Muscle of leg (tissue), 11 donors: ENCODE measurements around the gene GPA33. TPM values are rescaled to one million over a fixed set of nuclear protein-coding genes. Genes with fewer than 3 reads are reported as not detected.

Experiments used
- DNase-seq: peaks from one replicate; pipeline ENCODE4 v3.0.0; 2013
- H3K27ac ChIP-seq: one replicate; pipeline ENCODE4 v1.5.1; 2013; ENCODE audit warnings: mild to moderate bottlenecking, low read length, control low read depth
- H3K27me3 ChIP-seq: one replicate; pipeline ENCODE4 v1.6.1; 2013; ENCODE audit warnings: low read length; ENCODE audit not compliant: control insufficient read depth, insufficient read depth
- H3K36me3 ChIP-seq: one replicate; pipeline ENCODE4 v1.6.1; 2013; ENCODE audit warnings: low read length; ENCODE audit not compliant: control insufficient read depth, insufficient read depth
- H3K4me1 ChIP-seq: one replicate; pipeline ENCODE4 v1.6.1; 2013; ENCODE audit warnings: low read length; ENCODE audit not compliant: control insufficient read depth, insufficient read depth
- H3K4me3 ChIP-seq: one replicate; pipeline ENCODE4 v1.5.1; 2013; ENCODE audit warnings: low read length, control low read depth
- H3K9me3 ChIP-seq: replicated peaks from 2 replicates; pipeline ENCODE4 v1.6.1; 2013; ENCODE audit warnings: low read depth, low read length; ENCODE audit not compliant: control insufficient read depth
- WGBS: methylation state at CpG from one replicate; pipeline ENCODE4 v1.1.5; 2013; ENCODE audit warnings: missing lambda C conversion rate; ENCODE audit not compliant: insufficient coverage; 5-methylcytosine and 5-hydroxymethylcytosine counted together
- polyA plus RNA-seq, 8 donors: library from polyadenylated mRNA; unstranded; fragments of 120-200 nt; gene quantifications; one replicate each; pipeline versions ENCODE4 v1.2.1 to v1.2.3, GENCODE V29; 2013; ENCODE audit warnings: inconsistent platforms in 1 of 8, low replicate concordance in 1 of 8; ENCODE audit not compliant: insufficient read length in 8 of 8, insufficient read depth in 1 of 8
- total RNA-seq: library from RNA; stranded (reverse); fragments of 120-200 nt; gene quantifications from one replicate; pipeline ENCODE4 v1.2.4, GENCODE V29; 2013

The GPA33 gene
- total and polyA plus RNA-seq, 9 donors, result 0.04 to 3.7 (median 0.11) TPM; not detected in 1

DNA sequence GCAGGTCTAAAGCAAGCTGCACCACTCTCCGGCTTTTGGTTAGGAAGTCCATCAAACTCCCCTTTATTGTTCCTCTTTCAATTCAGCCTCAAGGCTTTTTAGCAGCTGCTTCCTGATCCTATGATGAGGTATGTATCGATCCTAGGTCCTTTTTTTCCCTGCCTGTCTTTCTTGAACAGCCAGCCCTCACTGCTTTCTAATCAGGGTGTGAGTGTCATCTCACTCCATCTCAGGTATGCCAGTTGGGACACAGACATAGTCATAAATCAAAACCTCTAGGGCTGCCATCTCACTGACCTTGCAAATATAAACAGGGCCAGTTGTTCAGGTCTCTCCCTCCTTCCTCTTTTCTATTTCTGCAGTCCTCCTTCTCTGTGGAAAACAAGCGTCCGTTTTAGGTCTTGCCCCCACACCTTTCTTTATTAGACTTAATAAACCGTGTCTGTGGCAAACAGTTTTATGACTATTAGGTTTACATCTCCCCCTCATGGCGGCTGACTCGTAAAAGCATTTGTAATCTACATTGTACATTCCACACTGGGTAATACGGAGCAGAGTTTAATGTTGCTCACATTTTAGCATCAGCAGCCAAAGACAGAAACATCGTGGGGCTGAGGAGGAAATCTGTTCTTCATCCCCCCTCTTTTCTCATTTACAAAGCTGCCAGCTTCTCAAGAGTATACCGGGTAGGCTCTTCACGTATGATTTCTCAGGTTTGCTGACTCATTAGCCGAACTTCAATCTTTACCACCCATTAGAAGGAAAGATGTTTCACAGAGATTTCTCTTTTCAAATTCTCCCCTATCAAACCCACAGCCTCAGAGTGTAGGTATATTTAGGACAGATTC is 15.3 kb upstream of the GPA33 start:
- 0% methylated on average over 3 of the region's 12 CpGs for WGBS
- DNase-seq, result peak; percentile 51
- Histone ChIP-seq H3K4me3 (no peak overlapping the region), H3K27ac (peak overlapping the region; percentile 75), H3K4me1 (peaks cover 17% of the 10 kb centered on the region), H3K9me3 (no peaks in the 10 kb centered on the region), H3K36me3 (peaks cover 9% of the 10 kb centered on the region), H3K27me3 (no peaks in the 10 kb centered on the region)

DNA sequence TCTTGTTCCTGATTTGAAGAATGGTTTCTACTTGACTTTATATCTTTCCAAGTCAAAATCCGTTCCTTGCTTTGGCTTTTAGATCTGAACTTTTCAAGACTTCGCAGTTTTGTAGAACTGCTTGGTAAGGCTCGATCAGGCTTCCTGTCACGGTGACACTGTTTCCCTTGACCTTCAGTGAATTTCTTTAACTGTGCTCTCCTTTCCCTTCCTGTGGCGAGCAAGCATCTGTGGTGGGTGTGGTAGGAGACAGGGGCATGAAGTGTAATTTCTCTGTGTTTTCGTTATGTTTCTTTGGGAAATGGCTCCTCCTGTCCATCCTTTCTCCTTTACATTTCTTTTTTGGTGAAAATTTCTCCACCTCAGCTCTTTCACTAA is 14.1 kb upstream of the GPA33 start:
- H3K36me3 ChIP-seq, result peaks cover 11% of the 10 kb centered on the region
- H3K27ac ChIP-seq, result peak overlapping the region; percentile 33
- no peaks in the 10 kb centered on the region for H3K9me3 ChIP-seq
- peaks cover 17% of the 10 kb centered on the region for H3K4me1 ChIP-seq
- H3K4me3 ChIP-seq, result no peak overlapping the region
- H3K27me3 ChIP-seq, result no peaks in the 10 kb centered on the region
- DNase-seq, result peak; percentile 21
- 77% methylated on average over 2 of the region's 6 CpGs for WGBS

DNA sequence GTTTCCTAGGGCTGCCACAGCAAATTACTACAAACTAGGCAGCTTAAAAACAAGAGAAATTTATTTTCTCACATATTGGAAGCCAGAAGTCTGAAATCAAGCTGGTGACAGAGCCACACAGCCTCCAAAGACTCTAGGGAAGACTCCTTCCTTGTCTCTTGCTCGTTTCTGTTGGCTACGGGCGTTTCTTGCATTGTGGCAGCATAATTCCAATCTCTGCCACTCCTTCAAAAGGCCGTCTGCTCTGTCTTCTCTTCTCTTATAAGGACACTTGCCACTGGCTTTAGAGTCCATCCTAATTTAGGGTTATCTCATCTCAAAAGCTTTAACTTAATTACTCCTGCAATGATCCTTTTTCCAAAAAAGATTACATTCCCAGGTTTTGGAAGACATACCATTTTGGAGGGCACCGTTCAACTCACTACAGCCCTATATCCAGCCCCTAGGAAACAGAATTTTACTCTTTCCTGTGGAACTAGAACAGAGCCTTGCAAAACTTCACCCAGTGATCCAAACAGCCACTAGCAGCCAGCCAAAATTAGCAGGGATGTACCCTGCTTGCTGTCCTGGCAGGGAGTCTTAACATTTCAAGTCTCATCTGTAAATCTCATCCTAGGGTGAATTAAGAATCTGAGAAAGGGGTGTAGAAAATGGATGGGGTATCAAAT is 12.9 kb upstream of the GPA33 start:
- Histone ChIP-seq H3K36me3 (peaks cover 11% of the 10 kb centered on the region), H3K27me3 (no peaks in the 10 kb centered on the region), H3K4me3 (no peak overlapping the region), H3K4me1 (peaks cover 13% of the 10 kb centered on the region), H3K9me3 (no peaks in the 10 kb centered on the region), H3K27ac (peak overlapping the region; percentile 33)
- DNase-seq, result no peak
- WGBS, result 53% methylated on average over 4 of the region's 5 CpGs

DNA sequence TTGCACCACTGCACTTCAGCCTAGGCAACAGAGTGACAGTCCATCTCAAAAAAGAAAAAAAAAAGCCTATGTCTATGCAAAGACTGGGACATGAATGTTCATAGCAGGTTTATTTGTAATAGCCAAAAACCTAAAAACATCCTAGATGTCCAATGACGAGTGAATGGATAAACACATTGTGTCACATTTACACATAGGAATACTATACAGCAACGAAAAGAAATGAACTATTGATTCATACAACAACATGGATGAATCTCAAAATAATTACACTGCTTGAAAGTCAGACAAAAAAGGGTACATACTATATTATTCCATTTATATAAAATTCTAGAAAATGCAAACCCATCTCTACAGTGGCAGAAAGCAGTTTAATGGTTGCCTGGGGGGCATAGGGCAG is 11.6 kb upstream of the GPA33 start:
- Histone ChIP-seq H3K4me1 (peaks cover 13% of the 10 kb centered on the region), H3K9me3 (no peaks in the 10 kb centered on the region), H3K27me3 (no peaks in the 10 kb centered on the region), H3K4me3 (no peak overlapping the region), H3K27ac (no peak overlapping the region), H3K36me3 (peaks cover 8% of the 10 kb centered on the region)
- no CpG with 5 or more reads among the region's 2 CpGs for WGBS
- DNase-seq, result no peak

DNA sequence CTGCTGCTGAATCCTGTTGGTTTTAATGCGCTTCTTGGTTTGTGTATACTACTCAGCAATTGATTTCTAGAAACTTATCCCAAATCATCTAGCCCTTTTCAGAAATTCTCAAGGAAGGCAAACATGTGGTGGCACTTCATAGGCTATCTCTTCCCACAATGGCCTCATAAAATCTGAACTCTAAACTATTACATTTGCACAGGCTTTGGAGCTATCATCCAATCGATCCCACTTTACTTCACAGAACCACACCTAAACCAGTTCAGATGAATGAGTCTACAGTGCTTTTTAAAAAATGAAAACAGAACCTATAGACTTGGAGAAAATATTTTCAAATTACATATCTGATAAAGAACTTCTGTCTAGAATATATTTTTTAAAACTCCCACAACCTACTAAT is 10.6 kb upstream of the GPA33 start:
- Histone ChIP-seq H3K27me3 (no peaks in the 10 kb centered on the region), H3K27ac (no peak overlapping the region), H3K36me3 (peaks cover 8% of the 10 kb centered on the region), H3K9me3 (no peaks in the 10 kb centered on the region), H3K4me3 (no peak overlapping the region), H3K4me1 (peaks cover 12% of the 10 kb centered on the region)
- 100% methylated on average over 1 of the region's 2 CpGs for WGBS
- no peak for DNase-seq

DNA sequence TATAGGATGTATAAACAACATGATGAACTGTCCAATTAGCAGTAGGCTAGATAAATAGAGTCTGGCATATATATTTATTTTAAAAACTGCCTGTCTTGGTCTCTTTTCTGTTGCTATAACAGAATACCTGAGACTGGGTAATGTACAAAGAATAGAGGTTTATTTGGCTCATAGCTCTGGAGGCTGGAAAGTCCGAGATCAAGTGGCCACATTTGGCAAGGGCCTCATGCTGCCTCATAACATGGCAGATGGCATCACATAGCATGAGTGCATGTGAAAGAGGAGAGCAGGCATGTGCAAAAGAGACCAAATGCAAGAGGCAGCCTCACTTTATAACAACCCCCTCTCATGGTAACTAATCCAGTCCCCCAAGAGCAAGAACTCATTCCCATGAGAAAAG is 9.7 kb upstream of the GPA33 start:
- H3K4me3 ChIP-seq, result no peak overlapping the region
- no peak overlapping the region for H3K27ac ChIP-seq
- no peak for DNase-seq
- H3K36me3 ChIP-seq, result peaks cover 8% of the 10 kb centered on the region
- H3K9me3 ChIP-seq, result no peaks in the 10 kb centered on the region
- H3K27me3 ChIP-seq, result no peaks in the 10 kb centered on the region
- peaks cover 10% of the 10 kb centered on the region for H3K4me1 ChIP-seq
- WGBS, result 100% methylated on average over 1 of the region's 1 CpG

DNA sequence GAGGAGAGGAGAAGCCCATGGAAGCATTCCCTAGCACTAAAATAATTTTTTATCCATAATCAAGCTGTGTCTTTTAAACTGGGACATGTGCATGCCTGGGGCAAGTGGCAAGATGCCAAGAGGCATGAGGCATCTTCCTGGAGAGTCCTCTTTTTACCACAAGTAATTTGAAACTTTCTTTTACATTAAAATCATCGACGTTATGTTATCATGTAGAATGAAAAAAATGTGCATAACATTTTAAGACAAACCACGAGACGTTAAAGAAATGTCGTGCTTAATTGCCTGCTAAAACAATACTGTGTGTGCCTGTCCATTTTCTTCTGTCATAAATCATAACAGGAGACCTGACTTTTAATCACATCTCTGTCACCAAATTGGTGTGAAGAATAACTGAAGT is 5.2 kb upstream of the GPA33 start:
- H3K27me3 ChIP-seq, result no peaks in the 10 kb centered on the region
- H3K9me3 ChIP-seq, result no peaks in the 10 kb centered on the region
- DNase-seq, result no peak
- H3K36me3 ChIP-seq, result peaks cover 5% of the 10 kb centered on the region
- WGBS, result no CpG with 5 or more reads among the region's 5 CpGs
- peak overlapping the region; percentile 93 for H3K27ac ChIP-seq
- H3K4me3 ChIP-seq, result peak overlapping the region; percentile 55
- peaks cover 22% of the 10 kb centered on the region for H3K4me1 ChIP-seq

DNA sequence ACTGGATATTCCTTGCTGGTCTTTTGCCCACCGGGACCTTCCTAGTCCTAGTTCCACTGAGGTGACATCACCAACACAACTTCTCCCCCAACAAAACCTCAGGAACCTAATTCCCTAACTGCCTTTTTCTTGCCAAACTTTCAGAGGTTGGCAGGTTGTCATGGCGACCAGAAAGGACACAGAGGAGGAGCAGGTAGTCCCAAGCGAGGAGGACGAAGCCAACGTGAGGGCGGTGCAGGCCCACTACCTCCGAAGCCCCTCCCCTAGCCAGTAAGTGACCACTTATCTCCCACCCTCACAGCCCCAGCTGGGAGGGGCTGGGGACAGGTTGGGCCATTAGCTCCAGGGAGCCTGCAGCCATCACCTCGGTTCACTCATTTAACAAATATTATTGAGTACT is 4.5 kb upstream of the GPA33 start:
- H3K9me3 ChIP-seq, result no peaks in the 10 kb centered on the region
- DNase-seq, result peak; percentile 18
- WGBS, result 80% methylated on average over 2 of the region's 8 CpGs
- peak overlapping the region; percentile 93 for H3K27ac ChIP-seq
- peak overlapping the region; percentile 55 for H3K4me3 ChIP-seq
- peaks cover 25% of the 10 kb centered on the region for H3K4me1 ChIP-seq
- no peaks in the 10 kb centered on the region for H3K27me3 ChIP-seq
- H3K36me3 ChIP-seq, result no peaks in the 10 kb centered on the region

DNA sequence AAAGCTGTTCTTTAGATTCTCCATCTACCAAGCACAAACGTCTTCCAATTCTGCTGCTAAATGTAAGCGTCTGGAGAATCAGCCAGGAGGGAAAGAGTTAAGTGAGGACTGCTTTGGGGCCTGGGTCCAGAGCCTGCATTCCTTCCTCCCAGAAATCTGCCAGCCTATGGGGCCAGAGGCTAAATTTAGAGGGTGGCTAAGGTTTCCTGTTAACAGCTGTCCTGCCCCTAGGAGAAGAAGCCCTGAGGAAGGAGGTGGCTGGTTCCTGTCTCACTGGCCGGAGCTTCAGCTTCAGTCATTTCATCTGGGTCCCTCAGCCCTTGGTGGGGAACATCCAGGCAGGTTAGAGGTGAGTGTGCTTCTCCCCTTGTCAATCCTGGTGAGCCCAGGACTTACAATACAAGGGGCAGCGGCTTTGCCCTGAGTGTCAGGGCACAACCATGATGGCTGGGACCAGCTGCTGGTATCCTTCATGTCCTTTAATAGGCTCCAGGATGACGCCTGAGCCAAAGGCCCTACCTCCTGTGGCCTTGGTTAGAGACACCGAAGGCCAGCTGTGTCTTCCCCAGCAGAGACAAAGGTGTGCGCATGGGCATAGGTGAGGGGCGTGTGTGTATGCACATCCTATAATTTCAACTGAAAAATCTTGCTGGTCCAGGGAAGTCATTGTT is 3.8 kb upstream of the GPA33 start, which contains the start of gene STYXL2:
TSS of gene STYXL2 (plus strand) at position 230 of the 671 bp plus-strand sequence. CDS start 775 bp downstream, outside the sequence.
- H3K9me3 ChIP-seq, result no peaks in the 10 kb centered on the region
- H3K27me3 ChIP-seq, result no peaks in the 10 kb centered on the region
- H3K4me1 ChIP-seq, result peaks cover 25% of the 10 kb centered on the region
- peak within 1 kb of the TSS; percentile 93 for H3K27ac ChIP-seq
- H3K4me3 ChIP-seq, result peak within 1 kb of the TSS; percentile 55
- peak; percentile 87 for DNase-seq
- 28% methylated on average over 3 of the region's 8 CpGs for WGBS
- H3K36me3 ChIP-seq, result no peaks in the 10 kb centered on the region

DNA sequence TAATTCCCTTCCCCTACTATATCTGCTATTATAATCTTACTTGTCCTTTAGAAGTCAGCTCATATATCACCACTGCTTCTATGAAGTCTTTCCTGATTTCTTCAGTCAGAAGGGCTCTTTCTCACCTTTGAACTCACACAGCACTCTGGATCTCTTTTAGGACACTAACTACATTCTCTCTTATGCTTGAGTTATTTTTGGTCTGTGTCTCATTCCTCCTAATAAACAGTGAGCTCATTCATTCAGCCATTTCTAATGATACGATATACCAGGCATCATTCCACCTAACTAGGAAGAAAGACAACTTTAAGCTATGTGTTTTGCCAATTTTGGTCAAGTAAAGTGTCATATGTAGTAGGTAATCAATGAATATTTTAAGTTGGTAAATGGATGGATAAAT is 2.5 kb upstream of the GPA33 start:
- Histone ChIP-seq H3K36me3 (no peaks in the 10 kb centered on the region), H3K4me1 (peaks cover 25% of the 10 kb centered on the region), H3K9me3 (no peaks in the 10 kb centered on the region), H3K4me3 (no peak overlapping the region), H3K27ac (peak overlapping the region; percentile 93), H3K27me3 (no peaks in the 10 kb centered on the region)
- DNase-seq, result peak; percentile 38
- WGBS, result no CpG with 5 or more reads among the region's 1 CpG
